ENCODE measurements around the gene NPC1.
"Not testable (repeated sequence)": the region's sequence is repeated elsewhere in the genome, so short reads cannot be mapped to it uniquely, and the experiment has no call there.

NPC1 gene

GRCh38 chr18:23577521-23577920 is 8.8 kb downstream of the NPC1 start:
- in situ Hi-C loops (cut with MboI; ENCODE audit: low sequenced_read_pairs): not testable (repeated sequence)

DNA sequence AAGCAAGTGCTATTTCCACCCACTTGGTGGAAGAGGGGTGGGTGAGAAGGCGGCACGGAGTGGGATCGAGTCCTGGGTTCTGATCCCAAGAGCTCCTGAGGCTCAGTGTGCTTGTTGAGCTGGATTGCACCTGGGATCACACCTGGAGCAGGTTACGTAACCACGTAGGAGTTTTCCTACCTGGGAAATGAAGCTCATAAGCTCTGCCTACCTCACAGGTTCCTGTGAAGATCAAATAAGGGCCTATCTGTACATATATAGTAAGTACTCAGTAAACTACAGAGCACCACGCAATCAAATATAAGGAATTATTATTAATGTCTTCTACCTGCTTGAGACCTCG is 11.0 kb downstream of the NPC1 start:
- in situ Hi-C loops (cut with MboI; ENCODE audit: low sequenced_read_pairs): no loop called here

DNA sequence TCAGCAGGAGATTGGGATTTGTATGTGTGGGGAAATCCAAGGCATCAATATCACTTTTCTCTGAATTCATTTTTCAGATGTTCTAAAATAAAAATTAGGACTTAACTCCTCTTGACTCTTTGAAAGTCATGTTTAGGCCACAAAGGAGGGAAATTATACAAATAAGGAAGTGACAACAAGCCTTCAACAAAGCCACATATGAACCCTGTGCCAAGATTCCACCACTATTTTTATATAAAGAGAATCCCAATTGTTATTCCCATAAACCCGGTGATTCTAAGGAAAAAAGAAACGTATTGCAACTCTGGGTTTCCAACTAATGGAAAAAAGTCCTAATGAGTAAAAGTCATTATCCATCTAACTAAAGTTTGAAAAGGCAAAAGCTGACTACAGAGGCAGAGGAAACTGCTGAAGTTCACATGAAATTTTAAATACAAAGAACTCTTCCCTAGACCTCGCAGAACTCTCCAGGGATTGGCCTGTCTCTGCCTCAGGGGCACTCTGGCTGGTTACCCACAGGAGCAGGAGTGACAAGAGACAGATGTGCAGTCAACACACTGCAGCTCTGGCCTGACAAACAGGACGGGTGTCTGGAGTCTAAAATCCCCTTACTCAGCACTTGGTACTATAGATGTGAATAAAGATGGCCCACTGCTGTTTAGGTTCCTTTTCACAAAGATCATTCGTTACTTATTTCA is 11.5 kb downstream of the NPC1 start:
- in situ Hi-C loops (cut with MboI; ENCODE audit: low sequenced_read_pairs): no loop called here

DNA sequence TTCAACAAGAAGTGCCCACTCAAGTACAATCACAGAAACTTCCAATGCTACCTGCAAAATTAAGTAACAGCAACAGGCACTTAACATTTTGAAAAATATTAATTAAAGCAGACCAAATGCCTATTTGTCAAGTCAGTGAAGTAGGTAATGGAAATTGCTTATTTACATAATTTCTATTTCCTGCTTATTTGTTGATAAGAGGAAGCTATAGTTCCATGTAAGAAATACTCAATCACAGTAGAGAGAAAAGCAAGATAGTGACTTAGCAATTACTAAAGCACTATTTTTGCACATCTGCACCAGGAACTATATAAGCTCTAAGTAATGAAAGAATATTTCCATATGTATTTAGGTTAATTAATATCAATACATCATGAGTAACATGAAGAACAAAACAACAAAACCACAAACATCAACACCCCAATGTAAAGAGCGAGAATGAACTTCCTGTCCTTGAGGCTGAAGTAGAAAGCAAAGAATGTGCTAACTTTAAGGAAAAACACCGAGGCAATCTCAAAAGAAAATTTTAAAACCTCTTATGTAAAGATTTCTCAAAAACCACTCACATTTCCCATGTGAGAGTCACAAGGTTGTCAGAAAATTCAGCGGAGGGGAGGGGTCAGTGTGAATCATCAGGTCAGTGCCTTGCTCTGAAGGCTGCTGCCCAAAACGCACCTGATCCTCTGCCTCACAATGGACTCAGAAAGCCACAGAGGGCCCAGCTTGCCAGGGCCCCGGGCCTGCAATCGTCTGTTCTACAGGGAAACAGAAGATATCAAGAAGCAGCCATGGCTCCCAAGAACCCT is 12.5 kb downstream of the NPC1 start:
- in situ Hi-C loops (cut with MboI; ENCODE audit: low sequenced_read_pairs): no loop called here

- in situ Hi-C loops (cut with MboI; ENCODE audit: low sequenced_read_pairs): no loop called here
These were observed 13.3 kb downstream of the NPC1 start for GRCh38 chr18:23573020-23573419.

DNA sequence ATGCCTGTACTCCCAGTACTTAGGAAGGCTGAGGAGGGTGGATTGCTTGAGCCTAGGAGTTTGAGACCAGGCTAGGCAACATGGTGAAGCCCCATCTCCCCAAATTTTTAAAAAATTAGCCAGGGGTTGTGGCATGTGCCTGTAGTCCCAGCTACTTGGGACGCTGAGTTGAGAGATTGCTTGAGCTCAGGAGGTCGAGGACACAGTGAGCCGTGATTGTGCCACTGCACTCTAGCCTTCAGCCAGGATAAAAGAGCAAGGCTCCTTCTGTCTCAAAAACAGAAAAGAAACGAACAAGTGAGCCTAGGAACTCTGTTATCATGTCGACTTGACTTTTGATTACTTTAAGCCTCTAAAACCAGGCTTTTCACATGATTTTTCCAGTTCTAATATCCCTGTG is 13.7 kb downstream of the NPC1 start:
- in situ Hi-C loops (cut with MboI; ENCODE audit: low sequenced_read_pairs): no loop called here

- in situ Hi-C loops (cut with MboI; ENCODE audit: low sequenced_read_pairs): no loop called here
These were observed 14.3 kb downstream of the NPC1 start for GRCh38 chr18:23572012-23572411.

- in situ Hi-C loops (cut with MboI; ENCODE audit: low sequenced_read_pairs): no loop called here
These were observed 15.3 kb downstream of the NPC1 start for GRCh38 chr18:23570912-23571504.

DNA sequence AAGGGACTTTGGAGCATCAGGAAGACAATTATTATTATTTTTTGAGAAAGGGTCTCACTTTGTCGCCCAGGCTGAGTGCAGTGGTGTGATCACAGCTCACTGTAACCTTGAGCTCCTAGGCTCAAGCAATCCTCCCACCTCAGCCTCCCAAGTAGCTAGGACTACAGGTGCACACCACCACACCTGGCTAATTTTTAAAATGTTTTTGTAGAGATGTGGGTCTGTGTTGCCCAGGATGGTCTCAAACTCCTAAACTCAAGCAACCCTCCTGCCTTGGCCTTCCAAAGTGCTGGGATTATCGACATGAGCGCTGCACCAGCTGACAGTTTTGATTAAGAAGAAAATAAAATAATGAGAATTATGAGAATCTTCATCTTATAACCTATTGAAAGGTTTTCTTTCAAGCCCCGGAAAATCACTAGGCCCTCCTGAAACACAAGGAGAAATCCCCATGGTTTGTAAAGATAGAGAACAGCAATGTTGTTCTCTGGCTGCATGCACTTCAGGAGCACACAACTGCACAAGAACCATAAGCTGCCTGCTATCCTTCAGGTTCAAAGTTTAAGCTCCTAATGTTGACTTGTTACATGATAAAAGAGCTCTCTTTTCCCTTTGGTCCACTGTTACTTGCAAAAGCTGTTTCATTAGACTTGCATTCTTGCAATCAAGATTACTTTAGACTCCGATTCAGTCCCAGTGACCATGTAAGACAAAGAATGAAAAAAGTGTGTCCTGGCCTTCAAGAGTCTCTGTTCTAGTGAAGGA is 16.8 kb downstream of the NPC1 start:
- in situ Hi-C loops (cut with MboI; ENCODE audit: low sequenced_read_pairs): no loop called here

GRCh38 chr18:23568281-23569138 is 17.8 kb downstream of the NPC1 start:
- in situ Hi-C loops (cut with MboI; ENCODE audit: low sequenced_read_pairs): no loop called here

GRCh38 chr18:23567671-23568070 is 18.6 kb downstream of the NPC1 start:
- in situ Hi-C loops (cut with MboI; ENCODE audit: low sequenced_read_pairs): no loop called here

DNA sequence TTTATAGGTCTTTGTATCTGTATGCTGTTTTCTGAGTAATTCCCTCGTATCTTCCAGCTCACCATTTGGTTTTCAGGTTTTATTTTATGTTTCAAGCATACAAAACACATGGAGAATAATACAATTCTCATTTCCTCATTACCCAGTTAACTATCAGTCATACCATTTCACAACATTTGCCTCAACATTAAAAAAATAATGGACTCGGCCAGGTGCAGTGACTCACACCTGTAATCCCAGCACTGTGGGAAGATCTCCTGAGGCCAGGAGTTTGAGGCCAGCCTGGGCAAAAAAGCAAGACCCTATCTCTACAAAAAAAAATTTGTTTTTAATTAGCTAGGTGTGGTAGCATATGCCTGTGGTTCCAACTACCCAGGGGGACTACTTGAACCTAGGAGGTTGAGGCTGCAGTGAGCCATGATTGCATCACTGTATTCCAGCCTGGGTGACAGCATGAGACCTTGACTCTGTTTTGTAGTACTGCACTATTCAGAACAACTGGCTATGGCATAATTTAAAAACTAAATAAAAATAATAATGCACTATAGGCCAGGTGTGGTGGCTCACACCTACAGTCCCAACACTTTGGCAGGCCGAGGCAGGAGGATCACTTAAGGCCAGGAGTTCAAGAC is 20.3 kb downstream of the NPC1 start:
- in situ Hi-C loops (cut with MboI; ENCODE audit: low sequenced_read_pairs): no loop called here

- in situ Hi-C loops (cut with MboI; ENCODE audit: low sequenced_read_pairs): no loop called here
These were observed 22.8 kb downstream of the NPC1 start for GRCh38 chr18:23563377-23564043.

DNA sequence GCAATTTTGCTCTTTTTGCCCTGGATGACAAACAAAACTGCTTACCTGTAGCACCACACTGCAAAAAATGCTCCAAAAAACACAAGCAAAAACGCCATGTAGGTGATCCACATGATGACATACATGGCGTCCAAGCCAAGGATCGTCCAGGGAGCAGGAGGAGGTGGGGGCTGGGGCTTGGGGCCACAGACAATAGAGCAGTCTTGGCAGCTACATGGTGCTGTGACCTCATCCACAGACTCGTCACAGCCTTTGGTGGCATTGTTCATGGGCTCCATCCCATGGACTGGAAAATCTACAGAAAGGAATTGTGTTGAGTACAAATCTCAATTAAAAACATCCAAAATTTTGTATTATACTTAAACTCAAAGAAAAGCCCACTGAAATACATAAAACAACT is 26.1 kb downstream of the NPC1 start:
- in situ Hi-C loops (cut with MboI; ENCODE audit: low sequenced_read_pairs): no loop called here

GRCh38 chr18:23557511-23557910 is 28.8 kb downstream of the NPC1 start:
- in situ Hi-C loops (cut with MboI; ENCODE audit: low sequenced_read_pairs): not testable (repeated sequence)

DNA sequence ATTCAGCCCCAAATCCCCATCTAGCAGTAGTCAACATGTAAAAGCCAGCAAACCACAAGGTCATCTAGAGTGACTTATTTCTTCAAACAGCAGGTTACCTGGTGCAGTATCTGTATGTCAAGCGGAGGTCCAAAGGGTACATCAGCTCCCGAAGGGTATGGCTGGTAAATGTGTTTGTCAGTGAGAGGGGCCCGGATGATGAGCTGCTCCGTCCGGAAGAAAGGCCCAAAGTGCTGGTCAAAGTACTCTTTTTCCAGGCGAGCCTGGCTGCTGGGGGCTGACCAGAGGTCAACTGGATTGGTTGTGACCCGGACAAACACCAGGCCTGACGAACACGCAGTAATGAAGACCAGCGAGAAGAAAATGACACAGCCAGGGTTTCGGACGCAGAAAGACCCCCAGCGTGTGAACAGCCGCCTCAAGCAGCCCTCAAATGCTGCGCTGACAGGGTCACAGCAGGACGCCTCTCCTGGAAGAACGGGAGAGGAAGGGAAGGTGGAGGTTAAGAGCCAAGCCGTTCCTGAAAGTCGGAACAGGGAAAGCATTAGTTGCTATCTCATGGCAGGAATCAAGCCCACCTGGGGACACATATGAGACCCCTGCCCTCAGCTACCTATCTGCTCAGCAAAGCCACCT is 30.0 kb downstream of the NPC1 start:
- in situ Hi-C loops (cut with MboI; ENCODE audit: low sequenced_read_pairs): no loop called here

GRCh38 chr18:23553887-23554286 is 32.4 kb downstream of the NPC1 start:
- in situ Hi-C loops (cut with MboI; ENCODE audit: low sequenced_read_pairs): no loop called here

DNA sequence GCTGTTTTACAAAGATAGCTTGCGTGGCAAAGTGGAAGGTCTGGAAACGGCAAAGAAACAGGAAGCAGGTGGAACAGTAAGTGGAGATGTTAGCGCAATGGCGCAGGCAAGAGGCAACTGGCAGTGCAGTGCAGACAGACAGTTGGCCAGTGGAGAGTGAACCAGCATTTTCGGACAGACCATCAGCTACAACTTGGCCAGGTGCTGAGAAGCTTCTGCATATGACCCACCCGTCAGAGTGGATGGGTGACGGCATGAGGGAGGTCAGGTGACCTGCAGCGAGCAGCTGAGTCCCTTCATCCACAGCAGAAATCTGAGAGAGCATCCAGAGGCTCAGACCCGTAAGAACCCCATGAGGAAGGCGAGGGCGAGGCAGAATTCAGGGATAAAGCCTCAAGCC is 33.8 kb downstream of the NPC1 start:
- in situ Hi-C loops (cut with MboI; ENCODE audit: low sequenced_read_pairs): no loop called here

DNA sequence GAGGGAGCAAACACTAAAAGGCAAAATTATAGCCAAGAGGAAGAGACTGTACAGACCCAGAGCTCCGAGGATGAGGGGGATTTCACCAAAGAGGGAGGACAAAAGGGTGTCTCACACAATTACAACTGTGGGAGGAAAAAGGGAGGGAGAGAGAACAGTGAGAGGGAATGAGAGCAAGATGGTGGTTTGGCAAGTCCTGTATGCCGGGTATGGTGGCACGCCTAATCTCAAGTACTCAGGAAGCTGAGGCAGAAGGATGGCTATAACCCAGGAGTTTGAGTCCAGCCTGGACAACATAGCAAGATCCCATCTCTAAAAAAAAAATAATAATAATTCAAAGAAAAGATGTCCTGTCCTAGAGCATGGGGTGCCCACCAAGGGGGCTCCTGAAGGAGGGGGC is 34.3 kb downstream of the NPC1 start:
- in situ Hi-C loops (cut with MboI; ENCODE audit: low sequenced_read_pairs): no loop called here

All from hTERT RPE-1 (cell line).